ENCODE results near the gene DUS1L. TPM values are rescaled to one million over a fixed set of nuclear protein-coding genes. Genes with fewer than 3 reads are reported as not detected.

DUS1L gene
- total RNA-seq, 4 donors from 2014 or later: 73.6 to 207 (median 122) TPM

GRCh38 chr17:82079001-82079677 is 13.5 kb upstream of the DUS1L start:
- Histone ChIP-seq H3K27ac (no peak overlapping the region), H3K4me3 (no peak overlapping the region), H3K27me3 (no peaks in the 10 kb centered on the region), H3K36me3 (peaks cover 0 to 60% (median 0%) of the 10 kb centered on the region in 3 donors), H3K4me1 (no peaks in the 10 kb centered on the region), H3K9me3 (no peaks in the 10 kb centered on the region)
- TF ChIP-seq, protein P1, sequence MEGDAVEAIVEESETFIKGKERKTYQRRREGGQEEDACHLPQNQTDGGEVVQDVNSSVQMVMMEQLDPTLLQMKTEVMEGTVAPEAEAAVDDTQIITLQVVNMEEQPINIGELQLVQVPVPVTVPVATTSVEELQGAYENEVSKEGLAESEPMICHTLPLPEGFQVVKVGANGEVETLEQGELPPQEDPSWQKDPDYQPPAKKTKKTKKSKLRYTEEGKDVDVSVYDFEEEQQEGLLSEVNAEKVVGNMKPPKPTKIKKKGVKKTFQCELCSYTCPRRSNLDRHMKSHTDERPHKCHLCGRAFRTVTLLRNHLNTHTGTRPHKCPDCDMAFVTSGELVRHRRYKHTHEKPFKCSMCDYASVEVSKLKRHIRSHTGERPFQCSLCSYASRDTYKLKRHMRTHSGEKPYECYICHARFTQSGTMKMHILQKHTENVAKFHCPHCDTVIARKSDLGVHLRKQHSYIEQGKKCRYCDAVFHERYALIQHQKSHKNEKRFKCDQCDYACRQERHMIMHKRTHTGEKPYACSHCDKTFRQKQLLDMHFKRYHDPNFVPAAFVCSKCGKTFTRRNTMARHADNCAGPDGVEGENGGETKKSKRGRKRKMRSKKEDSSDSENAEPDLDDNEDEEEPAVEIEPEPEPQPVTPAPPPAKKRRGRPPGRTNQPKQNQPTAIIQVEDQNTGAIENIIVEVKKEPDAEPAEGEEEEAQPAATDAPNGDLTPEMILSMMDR (IDR thresholded peaks at IDR 0.05): no peak
- TF ChIP-seq POLR2A (IDR thresholded peaks at IDR 0.05): no peak
- no peak for DNase-seq

DNA sequence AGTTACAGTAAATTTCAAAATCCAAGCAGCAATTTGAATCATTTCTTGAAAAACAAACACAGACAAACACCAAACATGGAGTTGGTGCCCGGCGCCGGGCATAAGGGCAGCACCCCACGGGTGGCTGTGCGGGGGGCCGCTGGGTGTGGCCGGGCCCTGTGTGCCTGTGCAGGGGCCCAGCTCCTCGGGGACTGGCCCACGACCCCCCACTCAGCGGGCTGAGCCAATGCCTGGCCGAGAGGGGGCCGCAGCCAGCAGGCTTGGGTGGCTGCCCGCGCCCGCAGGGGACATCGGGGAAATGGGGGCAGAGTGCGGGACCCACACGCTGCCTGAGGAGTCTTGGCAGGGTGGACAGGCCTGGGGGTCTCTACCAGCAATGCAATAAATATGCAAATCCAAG is 12.8 kb upstream of the DUS1L start:
- H3K27ac ChIP-seq: no peak overlapping the region
- H3K4me1 ChIP-seq: no peaks in the 10 kb centered on the region
- H3K27me3 ChIP-seq: no peaks in the 10 kb centered on the region
- H3K4me3 ChIP-seq: no peak overlapping the region
- TF ChIP-seq, protein P1 (IDR thresholded peaks at IDR 0.05): no peak
- no peaks in the 10 kb centered on the region for H3K9me3 ChIP-seq
- H3K36me3 ChIP-seq: peaks cover 0 to 53% (median 0%) of the 10 kb centered on the region in 3 donors
- no peak for DNase-seq

GRCh38 chr17:82077617-82078358 is 12.2 kb upstream of the DUS1L start:
- H3K4me1 ChIP-seq: no peaks in the 10 kb centered on the region
- H3K4me3 ChIP-seq: no peak overlapping the region

GRCh38 chr17:82076785-82077591 is 11.4 kb upstream of the DUS1L start:
- no peaks in the 10 kb centered on the region for H3K27me3 ChIP-seq
- no peak overlapping the region for H3K27ac ChIP-seq
- no peak overlapping the region for H3K4me3 ChIP-seq
- no peak for DNase-seq
- H3K36me3 ChIP-seq: peaks cover 0 to 38% (median 0%) of the 10 kb centered on the region in 3 donors
- TF ChIP-seq, protein P1 (IDR thresholded peaks at IDR 0.05): no peak
- TF ChIP-seq POLR2A (IDR thresholded peaks at IDR 0.05): no peak
- no peaks in the 10 kb centered on the region for H3K9me3 ChIP-seq
- H3K4me1 ChIP-seq: no peaks in the 10 kb centered on the region

More at GRCh38 chr17:82077617-82078358, 12.2 kb upstream of the DUS1L start:
- H3K9me3 ChIP-seq: no peaks in the 10 kb centered on the region
- no peak overlapping the region for H3K27ac ChIP-seq
- H3K36me3 ChIP-seq: peaks cover 0 to 46% (median 0%) of the 10 kb centered on the region in 3 donors
- no peak for DNase-seq
- no peaks in the 10 kb centered on the region for H3K27me3 ChIP-seq
- no peak for TF ChIP-seq POLR2A (IDR thresholded peaks at IDR 0.05)
- TF ChIP-seq, protein P1 (IDR thresholded peaks at IDR 0.05): no peak

GRCh38 chr17:82076018-82076784 is 10.6 kb upstream of the DUS1L start:
- no peaks in the 10 kb centered on the region for H3K9me3 ChIP-seq
- H3K27me3 ChIP-seq: no peaks in the 10 kb centered on the region
- no peak overlapping the region for H3K4me3 ChIP-seq
- H3K27ac ChIP-seq: no peak overlapping the region
- no peak for TF ChIP-seq POLR2A (IDR thresholded peaks at IDR 0.05)
- TF ChIP-seq, protein P1 (IDR thresholded peaks at IDR 0.05): no peak
- peaks cover 0 to 31% (median 0%) of the 10 kb centered on the region in 3 donors for H3K36me3 ChIP-seq
- no peaks in the 10 kb centered on the region for H3K4me1 ChIP-seq
- DNase-seq: no peak
